Keratinocyte (primary cell): Measurements from ENCODE around the gene CORO2A. TPM values are rescaled to one million over a fixed set of nuclear protein-coding genes. Genes with fewer than 3 reads are reported as not detected.
A peak's percentile ranks its signal among the peaks of the same experiment; 100 is the strongest.

Source experiments
- DNase-seq: peaks from one replicate; pipeline ENCODE4 v3.0.0-alpha.2; 2011; ENCODE audit warnings: low read depth, missing footprints, low spot score
- FAIRE-seq: peaks from 2 replicates; lab custom pipeline; 2011; peaks lifted over from hg19 to GRCh38; lab: Jason Lieb, UNC
- H2AFZ ChIP-seq: 2 replicates; pipeline ENCODE4 v1.6.0; 2012; ENCODE audit warnings: low read length, control low read depth, inconsistent platforms; ENCODE audit not compliant: control insufficient read depth
- H3K27ac ChIP-seq: 2 replicates; pipeline ENCODE4 v1.5.1; 2011; ENCODE audit warnings: low read length; ENCODE audit not compliant: control insufficient read depth, insufficient read depth
- H3K27me3 ChIP-seq: 3 replicates; pipeline ENCODE4 v1.6.0; 2011; ENCODE audit warnings: low read length; ENCODE audit not compliant: control insufficient read depth, insufficient read depth; ENCODE audit errors: extremely low read depth
- H3K36me3 ChIP-seq, 2 experiments: 2 replicates in 1 of 2; 3 replicates in 1 of 2; pipeline ENCODE4 v1.5.1; 2011; ENCODE audit warnings: low read length in 2 of 2, mild to moderate bottlenecking in 1 of 2; ENCODE audit not compliant: control insufficient read depth in 2 of 2, insufficient read depth in 2 of 2; ENCODE audit errors: extremely low read depth in 1 of 2
- H3K4me1 ChIP-seq: 3 replicates; pipeline ENCODE4 v1.5.1; 2011; ENCODE audit warnings: low read length; ENCODE audit not compliant: control insufficient read depth, insufficient read depth; ENCODE audit errors: extremely low read depth
- H3K4me2 ChIP-seq: 3 replicates; pipeline ENCODE4 v1.6.0; 2011; ENCODE audit warnings: low read depth, low read length; ENCODE audit not compliant: control insufficient read depth, insufficient read depth; ENCODE audit errors: extremely low read depth
- H3K4me3 ChIP-seq, 3 experiments: fragments of 200-600 bp in 1 of 3; sonication (generic) in 1 of 3; 2 replicates in 2 of 3; 3 replicates in 1 of 3; pipeline ENCODE4 v1.5.1; 2011 to 2016; ENCODE audit warnings: low read length in 3 of 3, mild to moderate bottlenecking in 3 of 3, control low read depth in 2 of 3, inconsistent platforms in 1 of 3, low read depth in 1 of 3, mixed read lengths in 1 of 3, mixed run types in 1 of 3, moderate library complexity in 1 of 3; ENCODE audit not compliant: control insufficient read depth in 2 of 3, insufficient read depth in 2 of 3; ENCODE audit errors: extremely low read depth in 1 of 3
- H3K79me2 ChIP-seq: 2 replicates; pipeline ENCODE4 v1.6.0; 2012; ENCODE audit warnings: low read length; ENCODE audit not compliant: control insufficient read depth, insufficient read depth
- H3K9ac ChIP-seq: 3 replicates; pipeline ENCODE4 v1.6.0; 2011; ENCODE audit warnings: low read length; ENCODE audit not compliant: control insufficient read depth, insufficient read depth; ENCODE audit errors: extremely low read depth
- H3K9me1 ChIP-seq: 3 replicates; pipeline ENCODE4 v1.6.0; 2011; ENCODE audit warnings: low read length; ENCODE audit not compliant: control insufficient read depth, insufficient read depth; ENCODE audit errors: extremely low read depth
- H3K9me3 ChIP-seq: 2 replicates; pipeline ENCODE4 v1.5.1; 2012; ENCODE audit warnings: low read depth, low read length; ENCODE audit not compliant: control insufficient read depth
- H4K20me1 ChIP-seq: 3 replicates; pipeline ENCODE4 v1.6.0; 2011; ENCODE audit warnings: low read length; ENCODE audit not compliant: control insufficient read depth, insufficient read depth; ENCODE audit errors: extremely low read depth
- EZH2 ChIP-seq: IDR thresholded peaks from one replicate; pipeline ENCODE4 v1.6.1; 2012; ENCODE audit warnings: inconsistent platforms, mild to moderate bottlenecking, low read length, moderate library complexity
- dilution Hi-C: fragments of 300-500 bp; cut with MboI; formaldehyde crosslinking; loops from one replicate; pipeline ENCODE4 v1.7.0; 2020; ENCODE audit warnings: low sequenced_read_pairs; ENCODE audit not compliant: extremely low pct_ligation_motif_present
- polyA minus RNA-seq, 3 experiments: library from RNA; depleted of rRNA, polyadenylated mRNA; stranded (reverse); fragments of >200 nt; gene quantifications; 1 replicate in 1 of 3; 2 replicates in 1 of 3; 3 replicates in 1 of 3; pipeline ENCODE4 v1.2.3, GENCODE V29; 2011
- polyA plus RNA-seq, 5 experiments: library from polyadenylated mRNA; depleted of rRNA in 3 of 5; stranded (reverse) in 3 of 5; stranded (forward) in 1 of 5; unstranded in 1 of 5; fragments of >200 nt; gene quantifications; 1 replicate in 1 of 5; 2 replicates in 3 of 5; 3 replicates in 1 of 5; pipeline versions ENCODE4 v1.2.1 to v1.2.3, GENCODE V29; 2011 to 2012; ENCODE audit warnings: missing spikeins in 2 of 5, low read depth in 1 of 5, low replicate concordance in 1 of 5
- TF ChIP-seq, protein P1 (sequence below), 3 experiments: IDR thresholded peaks in 1 of 3; conservative IDR thresholded peaks in 1 of 3; optimal IDR thresholded peaks in 1 of 3; 2 replicates in 2 of 3; 3 replicates in 1 of 3; pipeline versions ENCODE3 to v1.5.1; 2011; ENCODE audit warnings: low read length in 3 of 3, mild to moderate bottlenecking in 3 of 3, moderate library complexity in 2 of 3, control low read depth in 1 of 3, inconsistent platforms in 1 of 3; ENCODE audit not compliant: insufficient read depth in 2 of 3; ENCODE audit errors: extremely low read depth in 1 of 3

The CORO2A gene, protein sequence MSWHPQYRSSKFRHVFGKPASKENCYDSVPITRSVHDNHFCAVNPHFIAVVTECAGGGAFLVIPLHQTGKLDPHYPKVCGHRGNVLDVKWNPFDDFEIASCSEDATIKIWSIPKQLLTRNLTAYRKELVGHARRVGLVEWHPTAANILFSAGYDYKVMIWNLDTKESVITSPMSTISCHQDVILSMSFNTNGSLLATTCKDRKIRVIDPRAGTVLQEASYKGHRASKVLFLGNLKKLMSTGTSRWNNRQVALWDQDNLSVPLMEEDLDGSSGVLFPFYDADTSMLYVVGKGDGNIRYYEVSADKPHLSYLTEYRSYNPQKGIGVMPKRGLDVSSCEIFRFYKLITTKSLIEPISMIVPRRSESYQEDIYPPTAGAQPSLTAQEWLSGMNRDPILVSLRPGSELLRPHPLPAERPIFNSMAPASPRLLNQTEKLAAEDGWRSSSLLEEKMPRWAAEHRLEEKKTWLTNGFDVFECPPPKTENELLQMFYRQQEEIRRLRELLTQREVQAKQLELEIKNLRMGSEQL
- polyA plus RNA-seq (30.9 to 45.2 TPM (median 31.7 TPM) in 3 replicates), polyA minus RNA-seq (49.6 to 65.0 TPM (median 51.0 TPM) in 3 replicates)
- 9.8 TPM for polyA plus RNA-seq (2011; ENCODE audit: low read depth)
- 33.2 and 34.5 TPM in 2 replicates for polyA plus RNA-seq (2011; cell fraction: cytosol; rRNA removed)
- 35.1 and 38.7 TPM in 2 replicates for polyA plus RNA-seq (2011; cell fraction: nucleus; rRNA removed)
- polyA plus RNA-seq (2012; ENCODE audit: low replicate concordance): 17.9 and 33.7 TPM in 2 replicates
- 38.0 TPM for polyA minus RNA-seq (2011; cell fraction: cytosol; rRNA and poly(A)+ RNA removed)
- 23.0 and 30.8 TPM in 2 replicates for polyA minus RNA-seq (2011; cell fraction: nucleus; rRNA and poly(A)+ RNA removed)

DNA sequence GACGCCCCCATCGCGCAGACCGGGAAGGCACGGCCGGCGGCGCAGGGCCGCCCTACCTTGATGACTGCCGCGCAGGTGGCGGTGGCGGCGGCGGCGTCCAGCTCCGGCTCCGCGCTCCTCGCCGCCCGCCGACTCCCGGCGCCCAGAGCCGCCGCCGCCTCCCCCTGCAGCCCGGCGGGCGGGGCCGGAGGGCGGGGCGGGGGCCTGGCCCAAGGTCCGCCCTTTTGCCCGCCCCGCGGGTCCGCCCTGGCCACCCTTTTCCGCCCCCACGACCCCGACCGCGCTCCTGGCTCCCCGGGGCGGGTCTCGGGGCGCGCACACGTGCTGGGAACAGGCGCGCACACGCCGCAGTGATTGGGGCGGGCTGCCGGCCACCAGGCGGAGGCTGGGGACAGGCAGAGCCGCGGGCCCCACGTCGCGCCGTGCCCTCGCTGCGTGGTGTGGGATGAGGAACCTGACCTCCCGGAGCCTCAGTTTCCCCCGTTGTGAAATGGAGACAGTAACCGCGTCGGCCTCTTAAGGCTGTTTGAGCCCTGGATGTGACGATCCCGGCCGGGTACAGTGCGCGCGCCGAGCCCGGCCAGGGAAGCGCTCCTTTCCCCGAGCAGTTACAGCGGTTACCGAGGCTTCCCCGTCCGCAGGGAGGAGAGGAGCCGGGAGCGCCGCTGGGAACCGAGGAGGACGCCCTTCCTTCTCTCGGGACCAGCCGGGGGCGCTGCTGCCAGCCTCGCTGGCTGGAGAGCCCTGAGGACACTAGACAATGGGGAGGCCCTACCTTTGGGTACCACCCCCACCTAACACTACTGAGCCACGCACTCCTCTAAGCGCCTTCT, at the start of gene CORO2A:
TSS of gene CORO2A (minus strand) at position 135 of the 833 bp plus-strand sequence. CDS start 34,977 bp downstream, outside the sequence.
- Histone ChIP-seq H3K9me1 (peaks cover 3% of the 10 kb centered on the region), H3K27ac (peak within 1 kb of the TSS; percentile 89), H2AFZ (peak within 1 kb of the TSS; percentile 68), H3K4me3 (peak within 1 kb of the TSS; percentile 63 to 81 (median 79)), H3K4me1 (peaks cover 27% of the 10 kb centered on the region), H3K79me2 (peaks cover 41% of the 10 kb centered on the region), H3K36me3 (peaks cover under 1 to 2% of the 10 kb centered on the region in 2 experiments), H3K4me2 (peak within 1 kb of the TSS; percentile 87), H3K9ac (peak within 1 kb of the TSS; percentile 91), H4K20me1 (no peaks in the 10 kb centered on the region), H3K27me3 (no peaks in the 10 kb centered on the region), H3K9me3 (no peaks in the 10 kb centered on the region)
- peak; percentile 76 for DNase-seq
- TF ChIP-seq, protein P1, sequence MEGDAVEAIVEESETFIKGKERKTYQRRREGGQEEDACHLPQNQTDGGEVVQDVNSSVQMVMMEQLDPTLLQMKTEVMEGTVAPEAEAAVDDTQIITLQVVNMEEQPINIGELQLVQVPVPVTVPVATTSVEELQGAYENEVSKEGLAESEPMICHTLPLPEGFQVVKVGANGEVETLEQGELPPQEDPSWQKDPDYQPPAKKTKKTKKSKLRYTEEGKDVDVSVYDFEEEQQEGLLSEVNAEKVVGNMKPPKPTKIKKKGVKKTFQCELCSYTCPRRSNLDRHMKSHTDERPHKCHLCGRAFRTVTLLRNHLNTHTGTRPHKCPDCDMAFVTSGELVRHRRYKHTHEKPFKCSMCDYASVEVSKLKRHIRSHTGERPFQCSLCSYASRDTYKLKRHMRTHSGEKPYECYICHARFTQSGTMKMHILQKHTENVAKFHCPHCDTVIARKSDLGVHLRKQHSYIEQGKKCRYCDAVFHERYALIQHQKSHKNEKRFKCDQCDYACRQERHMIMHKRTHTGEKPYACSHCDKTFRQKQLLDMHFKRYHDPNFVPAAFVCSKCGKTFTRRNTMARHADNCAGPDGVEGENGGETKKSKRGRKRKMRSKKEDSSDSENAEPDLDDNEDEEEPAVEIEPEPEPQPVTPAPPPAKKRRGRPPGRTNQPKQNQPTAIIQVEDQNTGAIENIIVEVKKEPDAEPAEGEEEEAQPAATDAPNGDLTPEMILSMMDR (optimal IDR thresholded peaks at IDR 0.05 in 1 of 3, IDR thresholded peaks at IDR 0.05 in 1 of 3, conservative IDR thresholded peaks at IDR 0.05 in 1 of 3; ENCODE audit: extremely low read depth in 1 of 3, insufficient read depth in 2 of 3, low read length in 3 of 3): peak; percentile 33 to 73 (median 37)
- TF ChIP-seq EZH2: no peak
- dilution Hi-C loops: no loop called here
- peak; percentile 9 for FAIRE-seq
